Measurements from ENCODE around the gene HSH2D.

DNA sequence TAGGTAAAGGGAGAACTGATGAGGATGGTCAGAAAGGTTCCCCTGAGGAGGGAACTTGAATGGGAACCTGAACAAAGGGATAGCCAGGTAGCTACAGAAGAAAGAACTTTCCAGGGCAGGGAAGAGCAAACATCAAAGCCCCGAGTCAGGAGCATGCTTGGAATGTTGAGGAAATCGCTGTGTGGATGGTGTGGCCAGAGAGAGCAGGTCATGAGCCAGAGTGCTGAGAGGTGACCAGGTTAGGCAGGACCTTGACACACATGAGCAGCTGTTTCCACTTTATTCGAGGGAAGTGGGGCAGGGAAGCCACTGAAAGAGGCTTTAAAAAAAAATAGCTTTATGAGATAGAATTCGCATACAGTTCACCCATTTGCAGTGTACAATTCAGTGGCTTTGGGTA is 27.4 kb upstream of the HSH2D start:
- no peak for TF ChIP-seq POLR2A (IDR thresholded peaks at IDR 0.05)
- TF ChIP-seq, protein P1, sequence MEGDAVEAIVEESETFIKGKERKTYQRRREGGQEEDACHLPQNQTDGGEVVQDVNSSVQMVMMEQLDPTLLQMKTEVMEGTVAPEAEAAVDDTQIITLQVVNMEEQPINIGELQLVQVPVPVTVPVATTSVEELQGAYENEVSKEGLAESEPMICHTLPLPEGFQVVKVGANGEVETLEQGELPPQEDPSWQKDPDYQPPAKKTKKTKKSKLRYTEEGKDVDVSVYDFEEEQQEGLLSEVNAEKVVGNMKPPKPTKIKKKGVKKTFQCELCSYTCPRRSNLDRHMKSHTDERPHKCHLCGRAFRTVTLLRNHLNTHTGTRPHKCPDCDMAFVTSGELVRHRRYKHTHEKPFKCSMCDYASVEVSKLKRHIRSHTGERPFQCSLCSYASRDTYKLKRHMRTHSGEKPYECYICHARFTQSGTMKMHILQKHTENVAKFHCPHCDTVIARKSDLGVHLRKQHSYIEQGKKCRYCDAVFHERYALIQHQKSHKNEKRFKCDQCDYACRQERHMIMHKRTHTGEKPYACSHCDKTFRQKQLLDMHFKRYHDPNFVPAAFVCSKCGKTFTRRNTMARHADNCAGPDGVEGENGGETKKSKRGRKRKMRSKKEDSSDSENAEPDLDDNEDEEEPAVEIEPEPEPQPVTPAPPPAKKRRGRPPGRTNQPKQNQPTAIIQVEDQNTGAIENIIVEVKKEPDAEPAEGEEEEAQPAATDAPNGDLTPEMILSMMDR (IDR thresholded peaks at IDR 0.05): no peak

All from right lobe of liver (tissue), 4 donors.